ENCODE data around the gene BMPER.

Gene BMPER

GRCh38 chr7:34096198-34096651 lies 190.9 kb downstream of the BMPER start:
- peak; percentile 22 for DNase-seq (ENCODE audit: low spot score)

GRCh38 chr7:34096777-34097176 lies 191.4 kb downstream of the BMPER start:
- no peak for DNase-seq (ENCODE audit: low spot score)

GRCh38 chr7:34100661-34101060 lies 195.3 kb downstream of the BMPER start:
- no peak for DNase-seq (ENCODE audit: low spot score)

- DNase-seq (ENCODE audit: low spot score), result no peak
These were observed 198.8 kb downstream of the BMPER start for GRCh38 chr7:34104115-34104514.

GRCh38 chr7:34104992-34105391 lies 199.7 kb downstream of the BMPER start:
- no peak for DNase-seq (ENCODE audit: low spot score)

- DNase-seq (ENCODE audit: low spot score), result no peak
These were observed 201.9 kb downstream of the BMPER start for GRCh38 chr7:34107276-34107675.

- no peak for DNase-seq (ENCODE audit: low spot score)
These were observed 202.8 kb downstream of the BMPER start for GRCh38 chr7:34108165-34108564.

- DNase-seq (ENCODE audit: low spot score), result no peak
These were observed 204.8 kb downstream of the BMPER start for GRCh38 chr7:34109936-34110780.

- DNase-seq (ENCODE audit: low spot score), result no peak
These were observed 205.7 kb downstream of the BMPER start for GRCh38 chr7:34111031-34111430.

GRCh38 chr7:34115503-34115902 lies 210.2 kb downstream of the BMPER start:
- DNase-seq (ENCODE audit: low spot score), result no peak

GRCh38 chr7:34117573-34117972 lies 212.2 kb downstream of the BMPER start:
- DNase-seq (ENCODE audit: low spot score), result no peak

- DNase-seq (ENCODE audit: low spot score), result no peak
These were observed 216.0 kb downstream of the BMPER start for GRCh38 chr7:34121366-34121765.

- DNase-seq (ENCODE audit: low spot score), result peak; percentile 67
These were observed 218.0 kb downstream of the BMPER start for GRCh38 chr7:34123316-34123715.

- DNase-seq (ENCODE audit: low spot score), result no peak
These were observed 219.4 kb downstream of the BMPER start for GRCh38 chr7:34124765-34125164.

- no peak for DNase-seq (ENCODE audit: low spot score)
These were observed 223.4 kb downstream of the BMPER start for GRCh38 chr7:34128762-34129161.

GRCh38 chr7:34130558-34131295 lies 225.4 kb downstream of the BMPER start:
- no peak for DNase-seq (ENCODE audit: low spot score)

- DNase-seq (ENCODE audit: low spot score), result no peak
These were observed 226.0 kb downstream of the BMPER start for GRCh38 chr7:34131371-34131770.

GRCh38 chr7:34133356-34133982 lies 228.1 kb downstream of the BMPER start:
- peak; percentile 23 for DNase-seq (ENCODE audit: low spot score)

GRCh38 chr7:34133983-34134782 lies 228.8 kb downstream of the BMPER start:
- peak; percentile 56 for DNase-seq (ENCODE audit: low spot score)

GRCh38 chr7:34135924-34136323 lies 230.6 kb downstream of the BMPER start:
- DNase-seq (ENCODE audit: low spot score), result no peak

GRCh38 chr7:34136698-34137097 lies 231.4 kb downstream of the BMPER start:
- no peak for DNase-seq (ENCODE audit: low spot score)

- DNase-seq (ENCODE audit: low spot score), result no peak
These were observed 231.8 kb downstream of the BMPER start for GRCh38 chr7:34137176-34137575.

Data from kidney tubule cell (primary cell).